ENCODE data around the gene LDLRAP1.

LDLRAP1 gene

GRCh38 chr1:25556791-25557476 is 13.5 kb downstream of the LDLRAP1 start:
- H3K4me1 ChIP-seq (ENCODE audit: low read depth, poor library complexity, severe bottlenecking): peaks cover 95% of the 10 kb centered on the region
- H3K27ac ChIP-seq: peak overlapping the region; percentile 56
- H3K9ac ChIP-seq: peak overlapping the region; percentile 44; the same call in 1 of the 2 replicates
- H3K36me3 ChIP-seq (ENCODE audit: insufficient read depth): peaks cover 7% of the 10 kb centered on the region; the same call in 1 of the 2 replicates
- peaks cover 63% of the 10 kb centered on the region for H3K79me2 ChIP-seq (ENCODE audit: insufficient read depth, low read depth)
- H3K4me3 ChIP-seq (IDR thresholded peaks at IDR 0.05; ENCODE audit: insufficient read depth, low read depth, low read length): no peak overlapping the region
- no peaks in the 10 kb centered on the region for H3K27me3 ChIP-seq (ENCODE audit: insufficient read depth, low read depth)
- no peak overlapping the region for H2AFZ ChIP-seq (ENCODE audit: low read depth)
- H3K4me2 ChIP-seq: peak overlapping the region; percentile 82
- TF ChIP-seq, protein P1, sequence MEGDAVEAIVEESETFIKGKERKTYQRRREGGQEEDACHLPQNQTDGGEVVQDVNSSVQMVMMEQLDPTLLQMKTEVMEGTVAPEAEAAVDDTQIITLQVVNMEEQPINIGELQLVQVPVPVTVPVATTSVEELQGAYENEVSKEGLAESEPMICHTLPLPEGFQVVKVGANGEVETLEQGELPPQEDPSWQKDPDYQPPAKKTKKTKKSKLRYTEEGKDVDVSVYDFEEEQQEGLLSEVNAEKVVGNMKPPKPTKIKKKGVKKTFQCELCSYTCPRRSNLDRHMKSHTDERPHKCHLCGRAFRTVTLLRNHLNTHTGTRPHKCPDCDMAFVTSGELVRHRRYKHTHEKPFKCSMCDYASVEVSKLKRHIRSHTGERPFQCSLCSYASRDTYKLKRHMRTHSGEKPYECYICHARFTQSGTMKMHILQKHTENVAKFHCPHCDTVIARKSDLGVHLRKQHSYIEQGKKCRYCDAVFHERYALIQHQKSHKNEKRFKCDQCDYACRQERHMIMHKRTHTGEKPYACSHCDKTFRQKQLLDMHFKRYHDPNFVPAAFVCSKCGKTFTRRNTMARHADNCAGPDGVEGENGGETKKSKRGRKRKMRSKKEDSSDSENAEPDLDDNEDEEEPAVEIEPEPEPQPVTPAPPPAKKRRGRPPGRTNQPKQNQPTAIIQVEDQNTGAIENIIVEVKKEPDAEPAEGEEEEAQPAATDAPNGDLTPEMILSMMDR (conservative IDR thresholded peaks at IDR 0.05; ENCODE audit: low read depth, low read length): no peak
- no peaks in the 10 kb centered on the region for H4K20me1 ChIP-seq (ENCODE audit: insufficient read depth)

DNA sequence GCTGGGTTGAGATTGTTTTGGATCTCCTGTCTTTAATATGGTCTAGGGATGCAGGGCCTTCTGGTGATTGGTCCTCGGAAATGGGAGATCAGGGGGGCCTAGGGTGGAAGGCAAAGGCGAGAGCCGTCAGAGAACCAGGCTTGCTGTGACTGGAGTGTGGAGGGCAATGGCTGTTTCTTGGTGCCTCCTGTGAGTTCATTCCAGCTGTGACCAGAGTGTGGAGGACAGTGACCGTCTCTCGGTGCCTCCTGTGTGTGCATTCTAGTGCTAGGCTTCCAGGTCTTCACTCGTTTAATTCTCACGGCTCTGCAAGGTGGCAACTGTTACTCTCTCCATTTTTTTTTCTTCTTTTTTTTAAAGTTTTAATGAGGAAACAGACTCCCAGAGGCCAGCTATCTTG is 14.1 kb downstream of the LDLRAP1 start:
- no peak overlapping the region for H3K27ac ChIP-seq
- H4K20me1 ChIP-seq (ENCODE audit: insufficient read depth): no peaks in the 10 kb centered on the region
- TF ChIP-seq, protein P1 (conservative IDR thresholded peaks at IDR 0.05; ENCODE audit: low read depth, low read length): no peak
- no peaks in the 10 kb centered on the region for H3K27me3 ChIP-seq (ENCODE audit: insufficient read depth, low read depth)
- no peak overlapping the region for H2AFZ ChIP-seq (ENCODE audit: low read depth)
- no peak overlapping the region for H3K4me3 ChIP-seq (IDR thresholded peaks at IDR 0.05; ENCODE audit: insufficient read depth, low read depth, low read length)
- H3K4me2 ChIP-seq: peak overlapping the region; percentile 6; the same call in 1 of the 2 replicates
- H3K36me3 ChIP-seq (ENCODE audit: insufficient read depth): peaks cover 7% of the 10 kb centered on the region; the same call in 1 of the 2 replicates
- H3K79me2 ChIP-seq (ENCODE audit: insufficient read depth, low read depth): peaks cover 57% of the 10 kb centered on the region
- H3K9ac ChIP-seq: no peak overlapping the region
- H3K4me1 ChIP-seq (ENCODE audit: low read depth, poor library complexity, severe bottlenecking): peaks cover 95% of the 10 kb centered on the region

DNA sequence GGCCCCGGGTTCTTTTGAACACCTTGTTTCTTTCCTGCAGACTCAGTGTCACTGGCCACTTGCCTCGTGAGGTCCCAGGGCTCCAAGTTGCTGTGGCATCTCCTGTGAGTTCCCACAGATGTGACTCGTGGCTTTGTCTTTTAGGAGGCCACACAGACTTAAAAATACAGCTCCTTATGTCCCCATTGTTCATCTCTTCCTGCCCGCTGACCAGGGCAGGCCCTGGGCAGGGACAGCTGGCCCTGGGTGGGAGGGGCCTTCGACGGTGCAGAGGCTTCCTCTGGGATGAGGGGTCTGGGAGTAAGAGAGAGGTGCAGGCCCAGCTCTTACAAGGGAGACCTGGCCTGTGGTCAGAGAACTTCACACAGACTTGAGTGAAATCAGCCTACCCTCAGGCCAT is 15.6 kb downstream of the LDLRAP1 start:
- Histone ChIP-seq H3K36me3 (ENCODE audit: insufficient read depth) (peaks cover 7% of the 10 kb centered on the region; the same call in 1 of the 2 replicates), H3K79me2 (ENCODE audit: insufficient read depth, low read depth) (peaks cover 46% of the 10 kb centered on the region), H3K4me1 (ENCODE audit: low read depth, poor library complexity, severe bottlenecking) (peaks cover 100% of the 10 kb centered on the region), H3K27me3 (ENCODE audit: insufficient read depth, low read depth) (no peaks in the 10 kb centered on the region), H3K4me2 (no peak overlapping the region; the same call in 1 of the 2 replicates), H4K20me1 (ENCODE audit: insufficient read depth) (no peaks in the 10 kb centered on the region), H2AFZ (ENCODE audit: low read depth) (no peak overlapping the region), H3K4me3 (IDR thresholded peaks at IDR 0.05; ENCODE audit: insufficient read depth, low read depth, low read length) (no peak overlapping the region), H3K9ac (no peak overlapping the region), H3K27ac (no peak overlapping the region; the same call in 1 of the 2 replicates)
- TF ChIP-seq, protein P1 (conservative IDR thresholded peaks at IDR 0.05; ENCODE audit: low read depth, low read length): no peak

DNA sequence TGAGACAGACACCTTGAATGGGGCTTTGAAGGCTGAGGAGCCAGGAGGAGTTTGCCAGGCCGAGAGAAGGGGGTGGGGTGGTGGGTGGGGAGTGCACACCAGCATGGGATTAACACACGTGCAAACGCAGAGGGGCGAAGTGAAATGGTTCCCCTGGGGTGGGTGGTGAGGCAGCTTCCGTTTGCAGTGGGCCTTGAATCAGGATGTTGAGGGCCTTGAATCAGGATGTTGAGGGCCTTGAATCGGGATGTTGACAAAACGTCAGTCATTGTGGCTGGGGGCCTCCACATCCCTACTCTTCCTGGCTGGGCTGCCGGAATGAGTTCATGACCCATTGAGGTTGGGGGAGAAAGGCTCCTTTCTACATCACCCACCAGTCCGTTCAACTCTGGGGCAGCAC is 16.6 kb downstream of the LDLRAP1 start:
- Histone ChIP-seq H3K36me3 (ENCODE audit: insufficient read depth) (peaks cover 2% of the 10 kb centered on the region; the same call in 1 of the 2 replicates), H3K4me2 (no peak overlapping the region; the same call in 1 of the 2 replicates), H3K27ac (no peak overlapping the region), H3K4me1 (ENCODE audit: low read depth, poor library complexity, severe bottlenecking) (peaks cover 100% of the 10 kb centered on the region), H2AFZ (ENCODE audit: low read depth) (no peak overlapping the region), H3K79me2 (ENCODE audit: insufficient read depth, low read depth) (peaks cover 36% of the 10 kb centered on the region), H3K4me3 (IDR thresholded peaks at IDR 0.05; ENCODE audit: insufficient read depth, low read depth, low read length) (no peak overlapping the region), H4K20me1 (ENCODE audit: insufficient read depth) (no peaks in the 10 kb centered on the region), H3K27me3 (ENCODE audit: insufficient read depth, low read depth) (no peaks in the 10 kb centered on the region), H3K9ac (no peak overlapping the region)
- TF ChIP-seq, protein P1 (conservative IDR thresholded peaks at IDR 0.05; ENCODE audit: low read depth, low read length): no peak
